ENCODE measurements around the gene LRRC53. TPM values are rescaled to one million over a fixed set of nuclear protein-coding genes. Genes with fewer than 3 reads are reported as not detected.

The LRRC53 gene
- total RNA-seq, 1 experiment from 2014 or later, result not detected

GRCh38 chr1:74502858-74503257, 9.6 kb downstream of the LRRC53 start:
- H3K9me3 ChIP-seq (ENCODE audit: control insufficient read depth, insufficient read depth, low read depth, low read length), result no peaks in the 10 kb centered on the region
- in situ Hi-C loops (cut with HindIII; ENCODE audit: low pct_unique_long_range_greater_than_20kb, low sequenced_read_pairs) (no loop called here), intact Hi-C loops (cut with micrococcal nuclease; ENCODE audit: unreplicated experiment) (loop anchor here (10.0 kb wide), 1 partner anchor 182 kb away; no protein-coding TSS in a partner anchor)
- no peaks in the 10 kb centered on the region for H3K4me1 ChIP-seq (ENCODE audit: control insufficient read depth, insufficient read depth, low read length)
- ATAC-seq, result no peak
- no peaks in the 10 kb centered on the region for H3K36me3 ChIP-seq (ENCODE audit: control insufficient read depth, insufficient read depth, low read length)
- H3K4me3 ChIP-seq (ENCODE audit: low read depth in 2 of 2, low read length in 2 of 2), result no peak overlapping the region
- no peak for TF ChIP-seq CTCF (IDR thresholded peaks at IDR 0.05)
- no peak for TF ChIP-seq TCF7L2 (IDR thresholded peaks at IDR 0.05; ENCODE audit: low read depth, low read length)
- no peak for TF ChIP-seq SIN3A (IDR thresholded peaks at IDR 0.05; ENCODE audit: borderline replicate concordance, insufficient read depth, low read depth, low read length)
- TF ChIP-seq REST (IDR thresholded peaks at IDR 0.05; ENCODE audit: insufficient read depth in 1 of 2, low read depth in 2 of 2, low read length in 1 of 2), result no peak; a peak in 1 of 4 replicates
- no peak for TF ChIP-seq POLR2AphosphoS5 (IDR thresholded peaks at IDR 0.05; ENCODE audit: low read depth, low read length)
- BruUV-seq (replicated peaks), result no TSS peak
- H3K27me3 ChIP-seq (ENCODE audit: control insufficient read depth, insufficient read depth, low read length), result no peaks in the 10 kb centered on the region
- H3K27ac ChIP-seq (ENCODE audit: low read length), result no peak overlapping the region
- DNase-seq (ENCODE audit: low read depth, low spot score), result no peak
- ChIA-PET CTCF (no interaction called here), POLR2A (no interaction called here)

GRCh38 chr1:74502432-74502831, 10.0 kb downstream of the LRRC53 start:
- Histone ChIP-seq H3K4me3 (ENCODE audit: low read depth in 2 of 2, low read length in 2 of 2) (no peak overlapping the region), H3K27ac (ENCODE audit: low read length) (no peak overlapping the region), H3K9me3 (ENCODE audit: control insufficient read depth, insufficient read depth, low read depth, low read length) (no peaks in the 10 kb centered on the region), H3K36me3 (ENCODE audit: control insufficient read depth, insufficient read depth, low read length) (no peaks in the 10 kb centered on the region), H3K4me1 (ENCODE audit: control insufficient read depth, insufficient read depth, low read length) (no peaks in the 10 kb centered on the region), H3K27me3 (ENCODE audit: control insufficient read depth, insufficient read depth, low read length) (no peaks in the 10 kb centered on the region)
- no TSS peak for BruUV-seq (replicated peaks)
- intact Hi-C loops (cut with micrococcal nuclease; ENCODE audit: unreplicated experiment), result loop anchor here (10.0 kb wide), 1 partner anchor 182 kb away; no protein-coding TSS in a partner anchor
- in situ Hi-C loops (cut with HindIII; ENCODE audit: low pct_unique_long_range_greater_than_20kb, low sequenced_read_pairs), result no loop called here
- DNase-seq (ENCODE audit: low read depth, low spot score) (no peak), ATAC-seq (no peak)
- CTCF ChIA-PET, result no interaction called here
- POLR2A ChIA-PET, result no interaction called here
- TF ChIP-seq TCF7L2 (IDR thresholded peaks at IDR 0.05; ENCODE audit: low read depth, low read length) (no peak), REST (IDR thresholded peaks at IDR 0.05; ENCODE audit: insufficient read depth in 1 of 2, low read depth in 2 of 2, low read length in 1 of 2) (peak; percentile 85 to 88)
